WTC11 (cell line): Measurements from ENCODE around the gene GLE1. TPM values are rescaled to one million over a fixed set of nuclear protein-coding genes. Genes with fewer than 3 reads are reported as not detected.

Experiments used
- ATAC-seq: fragments of 200-7000 bp; cut with Tn5 transposase; 2 replicates; pipeline ENCODE4 v1.10.0; 2021; ENCODE audit warnings: mild to moderate bottlenecking, moderate library complexity
- CTCF ChIA-PET: fragments of 300-600 bp; sonication (Branson Sonifier 250); formaldehyde crosslinking; loops from one replicate; lab custom pipeline; 2021; ENCODE audit warnings: antibody characterized with exemption; lab: Charles Lee
- POLR2A ChIA-PET: fragments of 350-600 bp; sonication (Branson Sonifier 250); formaldehyde crosslinking; loops from one replicate; lab custom pipeline; 2021; ENCODE audit warnings: antibody characterized with exemption; lab: Charles Lee
- DNase-seq: peaks from one replicate; pipeline ENCODE4 v3.0.0; 2021; ENCODE audit warnings: low spot score
- H3K27ac Mint-ChIP-seq: 2 replicates; pipeline ENCODE4 v1.8.0; 2021; ENCODE audit warnings: mixed read lengths
- H3K27me3 Mint-ChIP-seq: 2 replicates; pipeline ENCODE4 v1.8.0; 2021; ENCODE audit warnings: low read depth, mild to moderate bottlenecking, moderate library complexity, mixed read lengths
- H3K36me3 Mint-ChIP-seq: 2 replicates; pipeline ENCODE4 v1.8.0; 2021; ENCODE audit warnings: mixed read lengths
- H3K4me1 Mint-ChIP-seq: 2 replicates; pipeline ENCODE4 v1.8.0; 2022; ENCODE audit warnings: mixed read lengths
- H3K4me3 Mint-ChIP-seq: 2 replicates; pipeline ENCODE4 v1.8.0; 2021; ENCODE audit warnings: mild to moderate bottlenecking, moderate library complexity, mixed read lengths
- H3K9me3 Mint-ChIP-seq: 2 replicates; pipeline ENCODE4 v1.8.0; 2021; ENCODE audit warnings: mixed read lengths
- EMX1 ChIP-seq: fragments of 250-450 bp; sonication (Bioruptor Pico); IDR thresholded peaks from 2 replicates; pipeline ENCODE4 v1.8.0; 2021; ENCODE audit warnings: mild to moderate bottlenecking
- ESRRA ChIP-seq: sonication (generic); formaldehyde crosslinking; IDR thresholded peaks from 2 replicates; pipeline ENCODE4 v1.8.1; 2022; ENCODE audit warnings: mild to moderate bottlenecking, missing genetic modification reagents, borderline replicate concordance
- KAT7 ChIP-seq: sonication (generic); formaldehyde crosslinking; IDR thresholded peaks from 2 replicates; pipeline ENCODE4 v1.8.1; 2023; ENCODE audit warnings: missing genetic modification reagents, mild to moderate bottlenecking, borderline replicate concordance
- MXD4 ChIP-seq: fragments of 250-450 bp; sonication (Bioruptor Pico); IDR thresholded peaks from 2 replicates; pipeline ENCODE4 v1.8.0; 2021; ENCODE audit warnings: mild to moderate bottlenecking, moderate library complexity, borderline replicate concordance
- SMAD3 ChIP-seq: sonication (generic); formaldehyde crosslinking; IDR thresholded peaks from 2 replicates; pipeline ENCODE4 v1.8.0; 2022; ENCODE audit warnings: missing genetic modification reagents, mild to moderate bottlenecking, borderline replicate concordance
- SMAD4 ChIP-seq: sonication (generic); formaldehyde crosslinking; IDR thresholded peaks from 2 replicates; pipeline ENCODE4 v1.8.0; 2022; ENCODE audit warnings: mild to moderate bottlenecking, missing genetic modification reagents
- SOX15 ChIP-seq: fragments of 250-450 bp; sonication (Bioruptor Pico); IDR thresholded peaks from 2 replicates; pipeline ENCODE4 v1.9.0; 2021; ENCODE audit warnings: mild to moderate bottlenecking
- ZNF416 ChIP-seq: fragments of 250-450 bp; sonication (Bioruptor Pico); IDR thresholded peaks from 2 replicates; pipeline ENCODE4 v1.9.0; 2021; ENCODE audit warnings: mild to moderate bottlenecking, inconsistent platforms
- total RNA-seq: library from RNA; stranded (reverse); gene quantifications from 3 replicates; pipeline ENCODE4 v1.2.3, GENCODE V29; 2021
- TF ChIP-seq, protein P1 (sequence below): fragments of 200-600 bp; IDR thresholded peaks from 2 replicates; pipeline ENCODE4 v1.8.0; 2022; ENCODE audit warnings: antibody characterized with exemption
- TF ChIP-seq, protein P2 (sequence below): sonication (generic); formaldehyde crosslinking; IDR thresholded peaks from 2 replicates; pipeline ENCODE4 v1.8.0; 2022; ENCODE audit warnings: mild to moderate bottlenecking, missing genetic modification reagents
- TF ChIP-seq, protein P3 (sequence below): sonication (generic); formaldehyde crosslinking; IDR thresholded peaks from 2 replicates; pipeline ENCODE4 v1.8.1; 2022; ENCODE audit warnings: low read depth, mild to moderate bottlenecking, moderate library complexity, missing genetic modification reagents, borderline replicate concordance
- TF ChIP-seq, protein P4 (sequence below): sonication (generic); formaldehyde crosslinking; conservative IDR thresholded peaks from 2 replicates; pipeline ENCODE4 v1.8.1; 2023; ENCODE audit warnings: mild to moderate bottlenecking, low read depth, missing genetic modification reagents, moderate library complexity
- TF ChIP-seq, protein P5 (sequence below): sonication (generic); formaldehyde crosslinking; IDR thresholded peaks from 2 replicates; pipeline ENCODE4 v1.8.0; 2022; ENCODE audit warnings: mild to moderate bottlenecking, missing genetic modification reagents
- TF ChIP-seq, protein P6 (sequence below): sonication (generic); formaldehyde crosslinking; IDR thresholded peaks from 2 replicates; pipeline ENCODE4 v1.8.0; 2023; ENCODE audit warnings: mild to moderate bottlenecking, missing genetic modification reagents
- TF ChIP-seq, protein P7 (sequence below): sonication (generic); formaldehyde crosslinking; IDR thresholded peaks from 2 replicates; pipeline ENCODE4 v1.8.1; 2022; ENCODE audit warnings: mild to moderate bottlenecking, moderate library complexity, missing genetic modification reagents

Gene GLE1
- total RNA-seq, 1 experiment from 2014 or later: 19.7 TPM

DNA sequence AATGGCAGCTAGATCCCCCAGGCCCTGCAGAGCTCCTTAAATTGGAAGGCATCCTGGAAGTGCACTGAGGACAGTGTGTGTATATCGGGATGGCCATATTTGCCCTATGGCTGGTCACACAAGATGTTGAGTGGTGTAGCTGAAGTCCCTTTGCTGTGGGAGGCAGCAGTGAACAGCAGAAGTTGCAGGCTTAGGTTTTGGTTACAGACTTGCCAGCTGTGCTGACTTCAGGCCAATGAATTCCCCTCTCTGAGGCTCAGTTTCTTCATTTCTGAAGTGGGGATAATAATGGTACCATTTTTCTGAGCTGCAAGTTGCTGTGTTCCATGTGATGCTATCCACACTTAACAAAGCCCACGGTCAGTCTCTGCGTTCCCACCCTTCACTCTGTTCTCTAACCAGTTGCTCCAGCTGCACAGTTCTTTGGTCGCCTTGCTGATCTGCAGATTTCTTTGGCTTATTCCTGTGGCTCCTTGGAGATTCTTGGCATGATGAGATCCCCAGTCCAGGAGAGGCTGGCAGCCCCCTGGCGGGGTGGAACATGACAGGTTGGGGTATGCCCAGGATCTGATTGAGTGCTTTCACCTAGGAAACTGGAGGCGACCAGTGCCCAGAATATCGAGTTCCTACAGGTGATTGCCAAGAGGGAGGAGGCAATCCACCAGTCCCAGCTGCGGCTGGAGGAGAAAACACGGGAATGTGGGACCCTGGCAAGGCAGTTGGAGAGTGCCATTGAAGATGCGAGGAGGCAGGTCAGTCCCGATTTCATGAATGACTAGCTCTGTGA, 6.5 kb upstream of the GLE1 start (continued):
- no peak for TF ChIP-seq ESRRA
- no peak for TF ChIP-seq MXD4 (CRISPR knock-in tag)
- TF ChIP-seq, protein P1, sequence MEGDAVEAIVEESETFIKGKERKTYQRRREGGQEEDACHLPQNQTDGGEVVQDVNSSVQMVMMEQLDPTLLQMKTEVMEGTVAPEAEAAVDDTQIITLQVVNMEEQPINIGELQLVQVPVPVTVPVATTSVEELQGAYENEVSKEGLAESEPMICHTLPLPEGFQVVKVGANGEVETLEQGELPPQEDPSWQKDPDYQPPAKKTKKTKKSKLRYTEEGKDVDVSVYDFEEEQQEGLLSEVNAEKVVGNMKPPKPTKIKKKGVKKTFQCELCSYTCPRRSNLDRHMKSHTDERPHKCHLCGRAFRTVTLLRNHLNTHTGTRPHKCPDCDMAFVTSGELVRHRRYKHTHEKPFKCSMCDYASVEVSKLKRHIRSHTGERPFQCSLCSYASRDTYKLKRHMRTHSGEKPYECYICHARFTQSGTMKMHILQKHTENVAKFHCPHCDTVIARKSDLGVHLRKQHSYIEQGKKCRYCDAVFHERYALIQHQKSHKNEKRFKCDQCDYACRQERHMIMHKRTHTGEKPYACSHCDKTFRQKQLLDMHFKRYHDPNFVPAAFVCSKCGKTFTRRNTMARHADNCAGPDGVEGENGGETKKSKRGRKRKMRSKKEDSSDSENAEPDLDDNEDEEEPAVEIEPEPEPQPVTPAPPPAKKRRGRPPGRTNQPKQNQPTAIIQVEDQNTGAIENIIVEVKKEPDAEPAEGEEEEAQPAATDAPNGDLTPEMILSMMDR: no peak

DNA sequence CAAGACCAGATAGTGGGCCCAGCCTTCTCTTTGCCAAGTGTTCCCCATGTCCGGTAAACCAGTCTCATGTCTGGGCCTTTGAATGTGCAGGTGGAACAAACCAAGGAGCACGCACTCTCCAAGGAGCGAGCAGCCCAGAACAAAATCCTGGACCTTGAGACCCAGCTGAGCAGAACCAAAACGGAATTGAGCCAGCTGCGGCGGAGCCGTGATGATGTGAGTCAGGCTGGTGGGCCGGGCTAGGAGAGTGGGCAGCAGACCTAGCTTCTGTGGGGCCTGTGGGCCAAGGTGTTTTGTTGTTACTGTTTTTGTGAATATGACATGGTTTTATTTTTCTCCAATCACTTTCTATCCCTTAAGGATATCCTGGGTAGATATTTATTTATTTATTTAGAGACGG, 5.6 kb upstream of the GLE1 start:
- CTCF ChIA-PET: interaction anchor here (0.5 to 0.9 kb wide), 2 partner anchors 60 to 135 kb away, joined by 3 read pairs; no protein-coding TSS in a partner anchor
- DNase-seq: no peak

DNA sequence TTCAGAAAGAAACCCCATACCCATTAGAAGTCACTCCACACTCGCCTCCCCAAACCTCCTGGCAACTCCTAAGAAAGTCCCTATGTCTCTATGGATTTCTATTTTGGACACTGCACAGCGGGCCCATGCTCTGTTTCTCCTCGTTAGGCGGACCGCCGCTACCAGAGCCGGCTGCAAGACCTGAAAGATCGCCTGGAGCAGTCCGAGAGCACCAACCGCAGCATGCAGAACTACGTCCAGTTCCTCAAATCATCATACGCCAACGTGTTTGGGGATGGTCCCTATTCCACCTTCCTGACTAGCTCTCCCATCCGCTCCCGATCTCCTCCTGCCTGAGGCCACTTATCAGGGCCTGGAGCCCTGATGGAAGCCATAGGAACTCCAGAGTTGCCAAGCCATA, 4.6 kb upstream of the GLE1 start:
- ChIA-PET POLR2A (no interaction called here), CTCF (no interaction called here)
- 0 out of 2 replicates have a peak, but pooled peaks cover 7% of the 10 kb centered on the region for H3K4me1 Mint-ChIP-seq
- no peak overlapping the region for H3K4me3 Mint-ChIP-seq
- H3K36me3 Mint-ChIP-seq: peaks cover 26% of the 10 kb centered on the region
- no peak overlapping the region for H3K27ac Mint-ChIP-seq
- DNase-seq: no peak
- no peak for ATAC-seq
- H3K9me3 Mint-ChIP-seq: no peaks in the 10 kb centered on the region
- H3K27me3 Mint-ChIP-seq: no peaks in the 10 kb centered on the region
- TF ChIP-seq SOX15: no peak
- no peak for TF ChIP-seq KAT7 (CRISPR knock-in tag)
- TF ChIP-seq, protein P2, sequence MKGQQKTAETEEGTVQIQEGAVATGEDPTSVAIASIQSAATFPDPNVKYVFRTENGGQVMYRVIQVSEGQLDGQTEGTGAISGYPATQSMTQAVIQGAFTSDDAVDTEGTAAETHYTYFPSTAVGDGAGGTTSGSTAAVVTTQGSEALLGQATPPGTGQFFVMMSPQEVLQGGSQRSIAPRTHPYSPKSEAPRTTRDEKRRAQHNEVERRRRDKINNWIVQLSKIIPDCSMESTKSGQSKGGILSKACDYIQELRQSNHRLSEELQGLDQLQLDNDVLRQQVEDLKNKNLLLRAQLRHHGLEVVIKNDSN (CRISPR knock-in tag): no peak
- TF ChIP-seq, protein P3, sequence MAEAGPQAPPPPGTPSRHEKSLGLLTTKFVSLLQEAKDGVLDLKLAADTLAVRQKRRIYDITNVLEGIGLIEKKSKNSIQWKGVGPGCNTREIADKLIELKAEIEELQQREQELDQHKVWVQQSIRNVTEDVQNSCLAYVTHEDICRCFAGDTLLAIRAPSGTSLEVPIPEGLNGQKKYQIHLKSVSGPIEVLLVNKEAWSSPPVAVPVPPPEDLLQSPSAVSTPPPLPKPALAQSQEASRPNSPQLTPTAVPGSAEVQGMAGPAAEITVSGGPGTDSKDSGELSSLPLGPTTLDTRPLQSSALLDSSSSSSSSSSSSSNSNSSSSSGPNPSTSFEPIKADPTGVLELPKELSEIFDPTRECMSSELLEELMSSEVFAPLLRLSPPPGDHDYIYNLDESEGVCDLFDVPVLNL (CRISPR knock-in tag): no peak
- TF ChIP-seq, protein P4, sequence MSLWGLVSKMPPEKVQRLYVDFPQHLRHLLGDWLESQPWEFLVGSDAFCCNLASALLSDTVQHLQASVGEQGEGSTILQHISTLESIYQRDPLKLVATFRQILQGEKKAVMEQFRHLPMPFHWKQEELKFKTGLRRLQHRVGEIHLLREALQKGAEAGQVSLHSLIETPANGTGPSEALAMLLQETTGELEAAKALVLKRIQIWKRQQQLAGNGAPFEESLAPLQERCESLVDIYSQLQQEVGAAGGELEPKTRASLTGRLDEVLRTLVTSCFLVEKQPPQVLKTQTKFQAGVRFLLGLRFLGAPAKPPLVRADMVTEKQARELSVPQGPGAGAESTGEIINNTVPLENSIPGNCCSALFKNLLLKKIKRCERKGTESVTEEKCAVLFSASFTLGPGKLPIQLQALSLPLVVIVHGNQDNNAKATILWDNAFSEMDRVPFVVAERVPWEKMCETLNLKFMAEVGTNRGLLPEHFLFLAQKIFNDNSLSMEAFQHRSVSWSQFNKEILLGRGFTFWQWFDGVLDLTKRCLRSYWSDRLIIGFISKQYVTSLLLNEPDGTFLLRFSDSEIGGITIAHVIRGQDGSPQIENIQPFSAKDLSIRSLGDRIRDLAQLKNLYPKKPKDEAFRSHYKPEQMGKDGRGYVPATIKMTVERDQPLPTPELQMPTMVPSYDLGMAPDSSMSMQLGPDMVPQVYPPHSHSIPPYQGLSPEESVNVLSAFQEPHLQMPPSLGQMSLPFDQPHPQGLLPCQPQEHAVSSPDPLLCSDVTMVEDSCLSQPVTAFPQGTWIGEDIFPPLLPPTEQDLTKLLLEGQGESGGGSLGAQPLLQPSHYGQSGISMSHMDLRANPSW (CRISPR knock-in tag): no peak

More for the DNA sequence above, 5.6 kb upstream of the GLE1 start:
- no peak for ATAC-seq
- Mint-ChIP-seq H3K36me3 (peaks cover 29% of the 10 kb centered on the region), H3K27me3 (no peaks in the 10 kb centered on the region), H3K9me3 (no peaks in the 10 kb centered on the region), H3K27ac (no peak overlapping the region), H3K4me3 (no peak overlapping the region), H3K4me1 (0 out of 2 replicates have a peak, but pooled peaks cover 6% of the 10 kb centered on the region)
- POLR2A ChIA-PET: no interaction called here
- no peak for TF ChIP-seq SMAD4 (CRISPR knock-in tag)
- TF ChIP-seq, protein P4 (CRISPR knock-in tag): no peak
- TF ChIP-seq, protein P5, sequence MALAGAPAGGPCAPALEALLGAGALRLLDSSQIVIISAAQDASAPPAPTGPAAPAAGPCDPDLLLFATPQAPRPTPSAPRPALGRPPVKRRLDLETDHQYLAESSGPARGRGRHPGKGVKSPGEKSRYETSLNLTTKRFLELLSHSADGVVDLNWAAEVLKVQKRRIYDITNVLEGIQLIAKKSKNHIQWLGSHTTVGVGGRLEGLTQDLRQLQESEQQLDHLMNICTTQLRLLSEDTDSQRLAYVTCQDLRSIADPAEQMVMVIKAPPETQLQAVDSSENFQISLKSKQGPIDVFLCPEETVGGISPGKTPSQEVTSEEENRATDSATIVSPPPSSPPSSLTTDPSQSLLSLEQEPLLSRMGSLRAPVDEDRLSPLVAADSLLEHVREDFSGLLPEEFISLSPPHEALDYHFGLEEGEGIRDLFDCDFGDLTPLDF: no peak
- TF ChIP-seq, protein P6, sequence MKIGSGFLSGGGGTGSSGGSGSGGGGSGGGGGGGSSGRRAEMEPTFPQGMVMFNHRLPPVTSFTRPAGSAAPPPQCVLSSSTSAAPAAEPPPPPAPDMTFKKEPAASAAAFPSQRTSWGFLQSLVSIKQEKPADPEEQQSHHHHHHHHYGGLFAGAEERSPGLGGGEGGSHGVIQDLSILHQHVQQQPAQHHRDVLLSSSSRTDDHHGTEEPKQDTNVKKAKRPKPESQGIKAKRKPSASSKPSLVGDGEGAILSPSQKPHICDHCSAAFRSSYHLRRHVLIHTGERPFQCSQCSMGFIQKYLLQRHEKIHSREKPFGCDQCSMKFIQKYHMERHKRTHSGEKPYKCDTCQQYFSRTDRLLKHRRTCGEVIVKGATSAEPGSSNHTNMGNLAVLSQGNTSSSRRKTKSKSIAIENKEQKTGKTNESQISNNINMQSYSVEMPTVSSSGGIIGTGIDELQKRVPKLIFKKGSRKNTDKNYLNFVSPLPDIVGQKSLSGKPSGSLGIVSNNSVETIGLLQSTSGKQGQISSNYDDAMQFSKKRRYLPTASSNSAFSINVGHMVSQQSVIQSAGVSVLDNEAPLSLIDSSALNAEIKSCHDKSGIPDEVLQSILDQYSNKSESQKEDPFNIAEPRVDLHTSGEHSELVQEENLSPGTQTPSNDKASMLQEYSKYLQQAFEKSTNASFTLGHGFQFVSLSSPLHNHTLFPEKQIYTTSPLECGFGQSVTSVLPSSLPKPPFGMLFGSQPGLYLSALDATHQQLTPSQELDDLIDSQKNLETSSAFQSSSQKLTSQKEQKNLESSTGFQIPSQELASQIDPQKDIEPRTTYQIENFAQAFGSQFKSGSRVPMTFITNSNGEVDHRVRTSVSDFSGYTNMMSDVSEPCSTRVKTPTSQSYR (CRISPR knock-in tag): no peak
- TF ChIP-seq, protein P7, sequence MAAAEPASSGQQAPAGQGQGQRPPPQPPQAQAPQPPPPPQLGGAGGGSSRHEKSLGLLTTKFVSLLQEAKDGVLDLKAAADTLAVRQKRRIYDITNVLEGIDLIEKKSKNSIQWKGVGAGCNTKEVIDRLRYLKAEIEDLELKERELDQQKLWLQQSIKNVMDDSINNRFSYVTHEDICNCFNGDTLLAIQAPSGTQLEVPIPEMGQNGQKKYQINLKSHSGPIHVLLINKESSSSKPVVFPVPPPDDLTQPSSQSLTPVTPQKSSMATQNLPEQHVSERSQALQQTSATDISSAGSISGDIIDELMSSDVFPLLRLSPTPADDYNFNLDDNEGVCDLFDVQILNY (CRISPR knock-in tag): no peak
- no peak for TF ChIP-seq EMX1
- TF ChIP-seq SMAD3 (CRISPR knock-in tag): no peak
- no peak for TF ChIP-seq ZNF416 (CRISPR knock-in tag)
